Activated naive CD4-positive, alpha-beta T cell treated with anti-CD3 and anti-CD28 coated beads, Interleukin-2, amount 50 U/mL, for 72 hours (primary cell): Measurements from ENCODE around the gene PTPRD. TPM values are rescaled to one million over a fixed set of nuclear protein-coding genes. Genes with fewer than 3 reads are reported as not detected.
A peak's percentile ranks its signal among the peaks of the same experiment; 100 is the strongest.

Experiments
- ATAC-seq, 2 donors: fragments of 150-1000 bp; cut with Tn5 transposase; 2 replicates each; pipeline ENCODE4 v1.10.0; 2021; ENCODE audit warnings: mild to moderate bottlenecking in 2 of 2, moderate library complexity in 2 of 2
- DNase-seq, 2 donors: peaks; one replicate each; pipeline ENCODE4 v3.0.0; 2021 to 2022; ENCODE audit warnings: low spot score in 2 of 2
- H3K27ac Mint-ChIP-seq, 2 donors: one replicate each; pipeline ENCODE4 v1.8.0; 2022; ENCODE audit warnings: mild to moderate bottlenecking in 2 of 2, mixed read lengths in 2 of 2
- H3K36me3 Mint-ChIP-seq, 2 donors: one replicate each; pipeline ENCODE4 v1.8.0; 2022; ENCODE audit warnings: mixed read lengths in 2 of 2
- H3K9me3 Mint-ChIP-seq, 2 donors: one replicate each; pipeline ENCODE4 v1.8.0; 2022; ENCODE audit warnings: mixed read lengths in 2 of 2
- total RNA-seq, 2 donors: library from RNA; stranded (reverse); gene quantifications; one replicate each; pipeline ENCODE4 v1.2.3, GENCODE V29; 2022

PTPRD gene
- not detected for total RNA-seq

- H3K27ac Mint-ChIP-seq: no peak within 1 kb of the TSS
- DNase-seq (peak in 1 of 2 donors; percentile 3), ATAC-seq (peak in 1 of 2 donors; percentile 80)
- H3K36me3 Mint-ChIP-seq: peaks cover 5 to 11% of the 10 kb centered on the region in 2 donors
- peaks cover 8 to 16% of the 10 kb centered on the region in 2 donors for H3K9me3 Mint-ChIP-seq
These were observed at the start of gene PTPRD for GRCh38 chr9:10612641-10613398. Gene PTPRD (minus strand): TSS chr9:10613002.

GRCh38 chr9:10661994-10662393 lies 49.2 kb upstream of the PTPRD start:
- Mint-ChIP-seq H3K27ac (no peak overlapping the region), H3K9me3 (peaks cover 11 to 16% of the 10 kb centered on the region in 2 donors), H3K36me3 (no peaks in the 10 kb centered on the region)
- ATAC-seq (no peak), DNase-seq (no peak)

- ATAC-seq (no peak), DNase-seq (no peak)
- Mint-ChIP-seq H3K36me3 (no peaks in the 10 kb centered on the region), H3K27ac (no peak overlapping the region), H3K9me3 (peaks cover 11 to 16% of the 10 kb centered on the region in 2 donors)
These were observed 48.6 kb upstream of the PTPRD start for GRCh38 chr9:10661376-10661775.

DNA sequence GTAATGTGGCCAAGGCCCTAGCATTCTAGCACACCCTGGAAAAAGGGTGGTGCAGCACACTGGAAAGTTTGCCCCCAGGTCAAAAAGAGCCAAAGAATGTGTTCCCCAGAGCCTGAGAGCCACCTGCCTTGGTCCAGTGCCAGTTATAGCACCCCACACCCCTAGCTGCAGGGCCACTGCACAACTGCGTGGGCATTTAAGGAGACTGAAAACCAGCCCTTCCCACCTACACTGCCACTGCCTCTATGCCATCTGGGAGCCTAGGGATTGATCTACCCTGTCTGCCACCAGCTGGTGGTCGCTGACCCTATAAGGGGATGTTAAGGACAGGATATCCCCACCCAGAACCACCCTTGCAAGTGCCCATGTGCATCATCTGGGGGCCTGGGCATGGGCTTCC lies 38.2 kb upstream of the PTPRD start:
- Mint-ChIP-seq H3K27ac (no peak overlapping the region), H3K36me3 (peaks cover 0 to 20% of the 10 kb centered on the region in 2 donors), H3K9me3 (peaks cover 25 to 29% of the 10 kb centered on the region in 2 donors)
- ATAC-seq: no peak
- no peak for DNase-seq

DNA sequence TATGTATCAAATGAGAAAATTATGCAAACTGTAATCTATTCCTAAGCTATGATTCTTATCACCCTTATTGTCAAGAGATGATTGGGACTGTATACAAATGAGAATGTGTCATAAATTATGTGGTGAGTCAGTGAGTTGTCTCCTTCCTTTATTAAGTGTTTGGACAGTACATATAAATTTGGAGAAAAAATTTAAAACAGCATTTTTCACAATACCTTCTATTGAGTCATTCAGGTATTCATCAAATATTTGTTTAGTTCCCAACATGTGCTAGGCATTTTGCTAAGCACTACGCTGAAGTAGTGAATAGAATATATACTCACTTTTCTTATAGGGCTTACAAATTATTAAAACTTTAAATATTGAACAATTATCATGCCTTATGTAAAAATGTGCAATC lies 36.3 kb upstream of the PTPRD start:
- Mint-ChIP-seq H3K36me3 (peaks cover 0 to 20% of the 10 kb centered on the region in 2 donors), H3K9me3 (peaks cover 21 to 23% of the 10 kb centered on the region in 2 donors), H3K27ac (no peak overlapping the region)
- no peak for ATAC-seq
- DNase-seq: no peak

DNA sequence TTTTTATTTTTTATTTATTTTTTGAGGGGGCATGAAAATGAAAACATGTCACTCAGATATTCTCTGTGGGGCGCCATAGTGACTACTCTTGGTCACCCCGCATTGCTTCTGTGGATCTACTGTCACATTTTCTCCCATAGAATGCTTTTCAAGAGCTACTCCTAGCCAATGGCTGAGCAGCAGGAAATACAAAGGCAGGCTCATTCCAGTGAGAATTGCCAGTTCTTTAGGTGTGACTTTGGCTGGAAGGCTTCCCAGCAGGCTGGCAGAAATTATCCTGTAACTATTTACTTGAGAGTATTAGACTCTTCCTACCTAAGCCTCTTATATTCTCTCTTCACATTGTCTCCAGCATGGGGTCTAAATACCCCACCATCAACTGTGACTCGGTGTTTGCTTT lies 21.0 kb upstream of the PTPRD start:
- ATAC-seq (no peak), DNase-seq (no peak)
- peaks cover 5 to 8% of the 10 kb centered on the region in 2 donors for H3K9me3 Mint-ChIP-seq
- no peaks in the 10 kb centered on the region for H3K36me3 Mint-ChIP-seq
- H3K27ac Mint-ChIP-seq: no peak overlapping the region

DNA sequence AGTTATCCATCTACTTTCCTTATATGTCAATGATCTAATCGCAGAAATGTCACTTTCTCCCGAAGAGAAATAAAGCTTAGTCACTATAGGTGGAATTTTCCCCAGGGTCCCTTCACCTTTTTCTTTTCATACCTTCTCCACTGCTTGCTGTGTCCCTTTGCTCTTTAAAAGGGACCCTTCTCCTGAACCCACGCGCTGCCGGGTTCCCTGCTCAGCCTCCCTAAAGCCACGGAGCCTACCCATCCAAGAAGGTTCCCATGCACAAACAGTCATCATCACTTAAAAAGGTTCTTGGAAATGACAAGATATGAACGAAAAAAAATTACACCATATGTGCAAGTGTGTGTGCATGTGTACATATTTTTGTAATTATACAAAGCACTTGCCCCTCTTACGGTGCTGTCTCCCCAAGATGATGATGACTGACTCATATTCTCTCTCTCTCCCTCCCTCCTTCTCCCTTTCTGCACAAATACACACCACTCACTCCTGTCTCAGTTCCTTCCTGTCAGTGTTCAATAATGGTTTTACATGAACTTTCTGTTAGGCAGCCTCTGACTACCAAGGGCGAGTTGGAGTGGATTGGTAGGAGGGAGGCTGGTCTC lies 1.5 kb upstream of the PTPRD start:
- H3K27ac Mint-ChIP-seq: no peak overlapping the region
- peaks cover 8 to 16% of the 10 kb centered on the region in 2 donors for H3K9me3 Mint-ChIP-seq
- H3K36me3 Mint-ChIP-seq: peaks cover 5 to 11% of the 10 kb centered on the region in 2 donors
- no peak for DNase-seq
- no peak for ATAC-seq

GRCh38 chr9:10613419-10613818 lies 617 bp upstream of the PTPRD start:
- Mint-ChIP-seq H3K36me3 (peaks cover 5 to 11% of the 10 kb centered on the region in 2 donors), H3K27ac (no peak overlapping the region), H3K9me3 (peaks cover 8 to 16% of the 10 kb centered on the region in 2 donors)
- ATAC-seq (no peak), DNase-seq (no peak)

GRCh38 chr9:10605388-10605787 lies 7.4 kb downstream of the PTPRD start:
- DNase-seq: no peak
- peaks cover under 1 to 3% of the 10 kb centered on the region in 2 donors for H3K9me3 Mint-ChIP-seq
- H3K36me3 Mint-ChIP-seq: no peaks in the 10 kb centered on the region
- no peak overlapping the region for H3K27ac Mint-ChIP-seq
- ATAC-seq: no peak

- no peak overlapping the region for H3K27ac Mint-ChIP-seq
- peaks cover 3 to 6% of the 10 kb centered on the region in 2 donors for H3K9me3 Mint-ChIP-seq
- ATAC-seq: no peak
- H3K36me3 Mint-ChIP-seq: no peaks in the 10 kb centered on the region
- no peak for DNase-seq
These were observed 7.9 kb downstream of the PTPRD start for GRCh38 chr9:10604927-10605326.

DNA sequence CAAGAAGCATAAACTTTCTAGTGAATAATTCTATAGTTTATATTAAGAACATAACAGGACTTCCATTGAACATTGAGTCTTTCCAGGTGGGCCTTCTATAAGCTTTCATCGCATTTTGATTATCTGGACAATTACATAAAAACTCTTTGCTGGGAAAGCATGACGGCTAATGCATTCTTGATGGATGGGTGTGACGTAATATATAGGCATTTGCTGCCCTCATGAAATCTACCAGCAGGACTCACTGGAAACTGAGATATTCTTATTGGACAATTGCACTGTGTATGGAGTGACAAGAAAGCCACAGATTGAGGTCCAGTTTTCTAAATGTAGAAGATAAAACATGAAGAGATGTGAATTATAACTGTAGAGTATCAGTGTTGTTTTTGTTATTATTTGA lies 15.0 kb downstream of the PTPRD start:
- peaks cover 6 to 13% of the 10 kb centered on the region in 2 donors for H3K9me3 Mint-ChIP-seq
- no peak for DNase-seq
- H3K36me3 Mint-ChIP-seq: peaks cover 0 to 1% of the 10 kb centered on the region in 2 donors
- no peak for ATAC-seq
- H3K27ac Mint-ChIP-seq: no peak overlapping the region

GRCh38 chr9:10594482-10594881 lies 18.3 kb downstream of the PTPRD start:
- peaks cover 0 to 4% of the 10 kb centered on the region in 2 donors for H3K36me3 Mint-ChIP-seq
- ATAC-seq (no peak), DNase-seq (no peak)
- H3K27ac Mint-ChIP-seq: no peak overlapping the region
- peaks cover 18 to 20% of the 10 kb centered on the region in 2 donors for H3K9me3 Mint-ChIP-seq

DNA sequence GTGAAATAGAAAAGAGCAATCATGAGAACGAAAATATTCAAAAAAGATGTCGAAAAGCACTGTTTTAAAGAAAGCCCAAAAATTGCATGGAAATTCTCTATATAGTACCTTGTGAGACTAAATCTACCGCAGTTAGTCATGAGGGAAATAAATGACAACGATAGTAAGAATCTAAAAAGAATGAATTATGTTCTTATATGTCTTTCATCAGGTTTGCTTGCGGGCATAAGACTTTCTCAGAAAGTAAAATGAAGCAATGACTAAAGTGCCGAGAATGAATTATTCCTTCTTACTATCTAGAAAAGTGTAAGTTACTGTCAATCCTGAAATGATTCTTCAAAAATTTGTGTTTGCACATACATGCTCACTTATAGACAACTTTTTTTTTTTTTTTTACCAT lies 26.4 kb downstream of the PTPRD start:
- peaks cover 17 to 32% of the 10 kb centered on the region in 2 donors for H3K9me3 Mint-ChIP-seq
- ATAC-seq (no peak), DNase-seq (no peak)
- H3K27ac Mint-ChIP-seq: no peak overlapping the region
- H3K36me3 Mint-ChIP-seq: no peaks in the 10 kb centered on the region

DNA sequence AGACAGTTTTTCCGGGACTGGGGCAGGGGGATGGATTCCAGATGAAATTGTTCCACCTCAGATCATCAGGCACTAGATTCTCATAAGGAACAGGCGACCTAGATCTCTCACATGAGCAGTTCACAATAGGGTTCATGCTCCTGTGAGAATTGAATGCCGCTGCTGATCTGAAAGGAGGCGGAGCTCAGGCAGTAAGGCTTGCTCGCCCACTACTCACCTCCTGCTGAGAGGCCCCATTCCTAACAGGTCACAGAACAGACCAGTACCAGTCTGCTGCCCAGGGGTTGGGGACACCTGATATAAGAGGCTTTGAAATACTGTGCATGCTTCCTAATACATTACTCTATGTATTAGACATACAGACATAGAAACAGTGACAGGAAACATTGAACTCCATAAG lies 41.1 kb downstream of the PTPRD start:
- H3K9me3 Mint-ChIP-seq: peaks cover 12 to 16% of the 10 kb centered on the region in 2 donors
- DNase-seq (no peak), ATAC-seq (no peak)
- no peak overlapping the region for H3K27ac Mint-ChIP-seq
- H3K36me3 Mint-ChIP-seq: peaks cover 0 to 4% of the 10 kb centered on the region in 2 donors

- no peak for ATAC-seq
- H3K9me3 Mint-ChIP-seq: peaks cover 10 to 17% of the 10 kb centered on the region in 2 donors
- H3K27ac Mint-ChIP-seq: no peak overlapping the region
- no peak for DNase-seq
- H3K36me3 Mint-ChIP-seq: no peaks in the 10 kb centered on the region
These were observed 46.0 kb downstream of the PTPRD start for GRCh38 chr9:10566848-10567247.

DNA sequence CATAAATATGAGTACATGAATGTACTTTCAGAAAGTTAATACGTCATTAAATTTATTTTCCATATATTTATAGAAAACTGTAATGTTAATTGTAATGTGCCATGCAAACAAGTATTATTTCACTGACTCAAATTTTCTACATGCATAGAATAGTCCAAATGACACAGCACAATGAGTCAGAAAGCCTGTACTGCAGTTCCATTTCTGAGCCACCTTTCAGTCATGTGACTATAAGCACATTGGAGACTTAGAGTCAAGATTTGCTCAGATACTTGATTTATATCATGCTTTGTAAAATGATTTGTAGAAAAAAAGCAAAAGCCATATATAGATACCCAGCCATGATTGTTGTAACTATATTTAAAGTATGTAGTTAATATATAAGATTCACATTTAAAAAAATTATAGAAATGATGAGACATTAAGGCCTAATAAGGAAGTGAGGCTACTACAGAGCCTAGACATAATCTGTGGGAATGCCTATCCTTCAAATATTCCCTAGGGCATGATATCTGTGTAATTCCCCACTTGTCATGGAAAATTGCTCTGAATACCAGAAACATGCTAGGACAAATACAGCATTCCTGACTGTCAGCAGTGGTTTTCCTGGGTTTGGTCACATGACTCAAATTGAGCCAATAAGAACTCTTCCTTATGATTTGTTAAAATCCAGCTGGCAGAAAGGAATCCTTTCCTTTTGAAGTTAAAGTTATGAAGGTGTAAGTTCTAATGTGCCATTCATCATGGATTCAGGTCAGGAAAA lies 50.0 kb downstream of the PTPRD start:
- Mint-ChIP-seq H3K9me3 (peaks cover 14 to 24% of the 10 kb centered on the region in 2 donors), H3K27ac (no peak overlapping the region), H3K36me3 (no peaks in the 10 kb centered on the region)
- ATAC-seq (no peak), DNase-seq (no peak)

DNA sequence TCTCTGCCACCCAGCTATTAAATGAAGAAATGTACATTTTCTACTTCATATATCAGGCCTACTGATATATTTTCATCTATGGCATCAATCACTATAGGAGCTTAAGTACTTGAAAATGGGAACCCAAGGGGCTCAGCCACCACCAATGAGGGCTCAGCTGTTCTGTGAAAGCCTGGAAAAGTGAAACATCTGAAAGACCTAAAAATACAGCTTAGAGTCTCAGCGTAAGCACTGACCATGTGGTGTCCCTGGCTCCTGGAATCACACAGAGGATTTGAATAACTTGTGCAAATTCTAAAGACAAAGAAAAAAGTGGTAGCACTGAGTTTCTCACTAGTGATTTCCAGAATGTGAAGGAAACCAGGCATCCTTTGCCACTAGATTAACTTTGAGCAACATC lies 64.5 kb downstream of the PTPRD start:
- no peaks in the 10 kb centered on the region for H3K36me3 Mint-ChIP-seq
- DNase-seq (no peak), ATAC-seq (no peak)
- peaks cover 10% of the 10 kb centered on the region in 2 donors for H3K9me3 Mint-ChIP-seq
- H3K27ac Mint-ChIP-seq: no peak overlapping the region
